ENCODE data around the gene KCTD17.

Gene KCTD17

GRCh38 chr22:37107816-37108621, 56.5 kb downstream of the KCTD17 start:
- no peak for DNase-seq (ENCODE audit: extremely low read depth, low read depth)
- TF ChIP-seq CTCF (IDR thresholded peaks at IDR 0.05; ENCODE audit: low read depth, low read length), result no peak

- no peak for DNase-seq (ENCODE audit: extremely low read depth, low read depth)
- TF ChIP-seq CTCF (IDR thresholded peaks at IDR 0.05; ENCODE audit: low read depth, low read length), result no peak
These were observed 57.8 kb downstream of the KCTD17 start, which contains the start of gene TMPRSS6 for GRCh38 chr22:37109242-37109917. TMPRSS6 (minus strand) TSS chr22:37109713; CDS start chr22:37103417, 6,296 bp downstream.

- TF ChIP-seq CTCF (IDR thresholded peaks at IDR 0.05; ENCODE audit: low read depth, low read length), result no peak
- no peak for DNase-seq (ENCODE audit: extremely low read depth, low read depth)
These were observed 59.7 kb downstream of the KCTD17 start for GRCh38 chr22:37111156-37111717.

- DNase-seq (ENCODE audit: extremely low read depth, low read depth), result no peak
- no peak for TF ChIP-seq CTCF (IDR thresholded peaks at IDR 0.05; ENCODE audit: low read depth, low read length)
These were observed 60.7 kb downstream of the KCTD17 start for GRCh38 chr22:37112084-37112728.

Data from AG09319 (cell line).